Stomach (tissue), 9 donors: ENCODE measurements around the gene MCF2L. TPM values are rescaled to one million over a fixed set of nuclear protein-coding genes. Genes with fewer than 3 reads are reported as not detected.
"Not testable (repeated sequence)": the region's sequence is repeated elsewhere in the genome, so short reads cannot be mapped to it uniquely, and the experiment has no call there.

ENCODE experiments used
- DNase-seq, 2 donors: peaks; one replicate each; pipeline versions ENCODE4 v3.0.0 to v3.0.0-alpha.2; 2013 to 2019
- H3K27ac ChIP-seq, 5 donors: fragments of 200-600 bp in 4 of 5; sonication (generic) in 4 of 5; one replicate each; pipeline ENCODE4 v1.5.1; 2013 to 2019; ENCODE audit warnings: mild to moderate bottlenecking in 1 of 5, moderate library complexity in 1 of 5
- H3K27me3 ChIP-seq, 3 donors: fragments of 200-600 bp; sonication (generic); one replicate each; pipeline ENCODE4 v1.5.1; 2017 to 2019; ENCODE audit warnings: mixed run types in 1 of 3
- H3K36me3 ChIP-seq, 4 donors: fragments of 200-600 bp; sonication (generic); 1 replicate in 3 of 4; 2 replicates in 1 of 4; pipeline ENCODE4 v1.5.1; 2016 to 2019
- H3K4me1 ChIP-seq, 4 donors: fragments of 200-600 bp; sonication (generic); one replicate each; pipeline ENCODE4 v1.5.1; 2016 to 2019
- H3K4me3 ChIP-seq, 4 donors: fragments of 200-600 bp; sonication (generic) in 3 of 4; one replicate each; pipeline ENCODE4 v1.5.1; 2016 to 2019; ENCODE audit warnings: mild to moderate bottlenecking in 1 of 4
- H3K9me3 ChIP-seq, 4 donors: fragments of 200-600 bp; sonication (generic); one replicate each; pipeline ENCODE4 v1.5.1; 2016 to 2019
- EP300 ChIP-seq: sonication (generic); formaldehyde crosslinking; IDR thresholded peaks from one replicate; pipeline ENCODE4 v1.6.1; 2017; ENCODE audit warnings: antibody characterized with exemption
- POLR2A ChIP-seq, 4 donors: fragments of 450-650 bp; IDR thresholded peaks; one replicate each; pipeline ENCODE4 v1.6.1; 2016; ENCODE audit warnings: antibody characterized with exemption in 4 of 4, control low read depth in 2 of 4, mild to moderate bottlenecking in 1 of 4, moderate library complexity in 1 of 4
- POLR2AphosphoS5 ChIP-seq, 3 donors: sonication (generic); formaldehyde crosslinking; IDR thresholded peaks; one replicate each; pipeline ENCODE4 v1.6.1; 2016; ENCODE audit warnings: antibody characterized with exemption in 3 of 3
- WGBS, 5 donors: extraction: QIAGEN DNeasy Blood & Tissue Kit in 3 of 5; methylation state at CpG; one replicate each; pipeline versions ENCODE4 v1.1.5 to v1.1.7; 2013 to 2018; 5-methylcytosine and 5-hydroxymethylcytosine counted together
- intact Hi-C: fragments of 100-400 bp; cut with DNase I; formaldehyde crosslinking; loops from one replicate; pipeline ENCODE4 v1.15.1; 2023; ENCODE audit warnings: low total_unique reads
- polyA plus RNA-seq, 3 donors: library from polyadenylated mRNA; stranded (reverse); fragments of 200-250 nt; gene quantifications; one replicate each; pipeline ENCODE4 v1.2.3, GENCODE V29; 2013
- total RNA-seq, 5 donors: library from RNA; depleted of rRNA; stranded (reverse); fragments of >200 nt; gene quantifications; one replicate each; pipeline versions ENCODE4 v1.1.0 to v1.2.3, GENCODE V29; 2014 to 2016
- TF ChIP-seq, protein P1 (sequence below), 7 experiments: fragments of 450-650 bp in 4 of 7; fragments of 200-600 bp in 3 of 7; sonication (generic) in 3 of 7; IDR thresholded peaks; one replicate each; pipeline ENCODE4 v1.5.1; 2016 to 2019; ENCODE audit warnings: antibody characterized with exemption in 7 of 7, control low read depth in 2 of 7, mild to moderate bottlenecking in 1 of 7
- donor health status: healthy with polysubstance abuse.
- donor health status: Bipolar disorder and iron deficiency.
- donor health status: healthy.

Gene MCF2L
- total and polyA plus RNA-seq, 8 donors: 10.8 to 363 (median 39.4) TPM

DNA sequence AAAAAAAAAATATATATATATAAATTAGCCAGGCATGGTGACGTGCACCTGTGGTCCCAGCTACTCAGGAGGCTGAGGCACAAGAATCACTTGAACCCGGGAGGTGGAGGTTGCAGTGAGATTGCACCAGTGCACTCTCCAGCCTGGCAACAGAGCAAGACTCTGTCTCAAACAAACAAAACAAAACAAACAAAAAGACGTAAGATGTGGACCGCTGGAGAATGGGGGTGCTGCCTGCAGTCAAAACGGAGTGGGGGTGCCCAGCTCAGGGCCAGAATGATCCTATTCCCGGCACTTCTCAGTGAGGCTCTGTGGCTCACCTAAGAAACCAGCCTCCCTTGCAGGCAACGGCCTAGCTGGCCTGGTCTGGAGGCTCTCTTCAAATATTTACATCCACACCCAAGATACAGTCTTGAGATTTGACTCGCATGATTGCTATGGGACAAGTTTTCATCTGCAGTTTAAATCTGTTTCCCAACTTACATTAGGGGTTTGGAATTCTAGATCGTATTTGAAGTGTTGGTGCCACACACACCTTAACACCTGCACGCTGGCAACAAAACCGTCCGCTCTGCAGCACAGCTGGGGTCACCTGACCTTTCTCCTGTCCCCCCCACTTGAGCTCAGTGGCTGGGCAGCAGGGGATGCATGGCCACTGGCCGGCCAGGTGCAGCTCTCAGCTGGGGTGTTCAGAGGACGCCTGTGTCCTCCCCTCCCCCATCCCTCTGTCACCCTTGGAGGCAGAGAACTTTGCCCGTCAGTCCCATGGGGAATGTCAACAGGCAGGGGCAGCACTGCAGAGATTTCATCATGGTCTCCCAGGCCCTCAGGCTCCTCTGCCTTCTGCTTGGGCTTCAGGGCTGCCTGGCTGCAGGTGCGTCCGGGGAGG lies 136.3 kb downstream of the MCF2L start, which contains the start of gene F7:
TSS of gene F7 (plus strand) at position 760 of the 889 bp plus-strand sequence. CDS start at position 811, 51 bp downstream.
- DNase-seq: peak in 1 of 2 donors; percentile 75
- intact Hi-C loops: no loop called here
- Histone ChIP-seq H3K36me3 (no peaks in the 10 kb centered on the region), H3K27ac (no peak within 1 kb of the TSS), H3K27me3 (peaks cover 10 to 40% (median 12%) of the 10 kb centered on the region in 3 donors), H3K4me3 (no peak within 1 kb of the TSS), H3K9me3 (no peaks in the 10 kb centered on the region), H3K4me1 (peaks cover 9 to 21% (median 16%) of the 10 kb centered on the region in 4 donors)
- WGBS, 5 donors: 25 to 43% (median 35%) methylated on average over 16 to 17 of the region's 17 CpGs
- TF ChIP-seq EP300 (no peak), POLR2A (IDR thresholded peaks at IDR 0.05) (no peak), POLR2AphosphoS5 (IDR thresholded peaks at IDR 0.05) (no peak)
- TF ChIP-seq, protein P1, sequence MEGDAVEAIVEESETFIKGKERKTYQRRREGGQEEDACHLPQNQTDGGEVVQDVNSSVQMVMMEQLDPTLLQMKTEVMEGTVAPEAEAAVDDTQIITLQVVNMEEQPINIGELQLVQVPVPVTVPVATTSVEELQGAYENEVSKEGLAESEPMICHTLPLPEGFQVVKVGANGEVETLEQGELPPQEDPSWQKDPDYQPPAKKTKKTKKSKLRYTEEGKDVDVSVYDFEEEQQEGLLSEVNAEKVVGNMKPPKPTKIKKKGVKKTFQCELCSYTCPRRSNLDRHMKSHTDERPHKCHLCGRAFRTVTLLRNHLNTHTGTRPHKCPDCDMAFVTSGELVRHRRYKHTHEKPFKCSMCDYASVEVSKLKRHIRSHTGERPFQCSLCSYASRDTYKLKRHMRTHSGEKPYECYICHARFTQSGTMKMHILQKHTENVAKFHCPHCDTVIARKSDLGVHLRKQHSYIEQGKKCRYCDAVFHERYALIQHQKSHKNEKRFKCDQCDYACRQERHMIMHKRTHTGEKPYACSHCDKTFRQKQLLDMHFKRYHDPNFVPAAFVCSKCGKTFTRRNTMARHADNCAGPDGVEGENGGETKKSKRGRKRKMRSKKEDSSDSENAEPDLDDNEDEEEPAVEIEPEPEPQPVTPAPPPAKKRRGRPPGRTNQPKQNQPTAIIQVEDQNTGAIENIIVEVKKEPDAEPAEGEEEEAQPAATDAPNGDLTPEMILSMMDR (IDR thresholded peaks at IDR 0.05): no peak

DNA sequence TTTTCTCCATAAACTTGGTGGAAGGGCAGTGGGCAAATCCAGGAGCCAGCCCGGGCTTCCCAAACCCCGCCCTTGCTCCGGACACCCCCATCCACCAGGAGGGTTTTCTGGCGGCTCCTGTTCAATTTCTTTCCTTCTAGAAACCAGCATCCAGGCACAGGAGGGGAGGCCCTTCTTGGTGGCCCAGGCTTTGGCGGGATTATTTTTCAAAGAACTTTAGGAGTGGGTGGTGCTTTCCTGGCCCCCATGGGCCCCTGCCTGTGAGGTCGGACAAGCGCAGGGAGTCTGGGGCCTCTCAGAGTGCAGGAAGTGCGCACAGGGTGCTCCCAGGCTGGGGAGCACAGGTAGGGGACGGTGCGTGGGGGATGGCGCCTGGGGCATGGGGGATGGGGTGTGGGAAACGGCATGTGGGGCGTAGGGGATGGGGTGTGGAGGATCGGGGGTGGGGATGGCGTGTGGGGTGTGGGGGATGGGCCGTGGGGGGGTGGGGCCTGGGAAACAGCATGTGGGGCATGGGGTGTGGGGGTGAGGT lies 137.0 kb downstream of the MCF2L start:
- Histone ChIP-seq H3K27ac (no peak overlapping the region), H3K4me3 (no peak overlapping the region), H3K27me3 (peaks cover 16 to 47% (median 19%) of the 10 kb centered on the region in 3 donors), H3K9me3 (no peaks in the 10 kb centered on the region), H3K36me3 (no peaks in the 10 kb centered on the region), H3K4me1 (peaks cover 14 to 29% (median 23%) of the 10 kb centered on the region in 4 donors)
- TF ChIP-seq, protein P1 (IDR thresholded peaks at IDR 0.05): no peak
- TF ChIP-seq POLR2AphosphoS5 (IDR thresholded peaks at IDR 0.05) (no peak), EP300 (no peak), POLR2A (IDR thresholded peaks at IDR 0.05) (no peak)
- intact Hi-C loops: no loop called here
- peak in 1 of 2 donors; percentile 34 for DNase-seq
- 32 to 47% (median 36%) methylated on average over 8 to 16 of the region's 16 CpGs for WGBS, 5 donors

DNA sequence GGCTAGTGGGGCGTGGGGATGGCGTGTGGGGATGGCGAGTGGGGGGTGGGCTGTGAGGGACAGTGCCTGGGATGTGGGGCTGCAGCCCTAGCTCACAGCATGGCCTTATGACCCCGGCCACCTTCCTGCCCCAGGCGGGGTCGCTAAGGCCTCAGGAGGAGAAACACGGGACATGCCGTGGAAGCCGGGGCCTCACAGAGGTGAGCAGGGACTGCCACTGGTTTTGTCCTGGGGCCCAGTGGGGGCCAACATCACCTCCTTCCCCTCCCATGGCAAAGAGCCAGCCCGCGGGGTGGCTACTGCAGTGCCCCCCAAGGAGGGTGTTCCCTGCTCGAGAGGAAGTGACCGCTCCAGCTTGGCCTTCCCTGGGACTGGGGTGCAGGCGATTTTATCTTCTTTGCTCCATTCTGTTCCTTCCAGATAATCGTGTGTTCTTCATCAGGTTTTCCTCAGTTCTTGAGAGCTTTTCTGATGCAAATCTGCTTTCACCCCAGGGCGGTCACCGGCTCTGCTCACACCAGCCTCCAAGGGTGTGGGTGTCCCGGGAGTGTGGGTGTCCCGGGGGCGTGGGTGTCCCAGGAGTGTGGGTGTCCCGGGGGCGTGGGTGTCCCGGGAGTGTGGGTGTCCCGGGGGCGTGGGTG lies 137.8 kb downstream of the MCF2L start:
- no peak overlapping the region for H3K27ac ChIP-seq
- TF ChIP-seq, protein P1 (IDR thresholded peaks at IDR 0.05): no peak
- TF ChIP-seq POLR2A (IDR thresholded peaks at IDR 0.05) (no peak), EP300 (no peak), POLR2AphosphoS5 (IDR thresholded peaks at IDR 0.05) (no peak)
- no peak for DNase-seq
- H3K36me3 ChIP-seq: no peaks in the 10 kb centered on the region
- H3K9me3 ChIP-seq: no peaks in the 10 kb centered on the region
- intact Hi-C loops: no loop called here
- no peak overlapping the region for H3K4me3 ChIP-seq
- WGBS, 5 donors: 68 to 82% (median 72%) methylated on average over 17 to 25 of the region's 25 CpGs
- peaks cover 16 to 52% (median 20%) of the 10 kb centered on the region in 3 donors for H3K27me3 ChIP-seq
- peaks cover 14 to 30% (median 24%) of the 10 kb centered on the region in 4 donors for H3K4me1 ChIP-seq

DNA sequence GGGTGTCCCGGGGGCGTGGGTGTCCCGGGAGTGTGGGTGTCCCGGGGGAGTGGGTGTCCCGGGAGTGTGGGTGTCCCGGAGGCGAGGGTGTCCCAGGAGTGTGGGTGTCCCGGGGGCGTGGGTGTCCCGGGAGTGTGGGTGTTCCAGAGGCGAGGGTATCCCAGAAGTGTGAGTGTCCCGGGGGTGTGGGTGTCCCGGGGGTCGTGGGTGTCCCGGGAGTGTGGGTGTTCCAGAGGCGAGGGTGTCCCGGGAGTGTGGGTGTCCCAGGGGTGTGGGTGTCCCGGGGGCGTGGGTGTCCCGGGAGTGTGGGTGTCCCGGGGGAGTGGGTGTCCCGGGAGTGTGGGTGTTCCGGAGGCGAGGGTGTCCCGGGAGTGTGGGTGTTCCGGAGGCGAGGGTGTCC lies 139.5 kb downstream of the MCF2L start:
- H3K27ac ChIP-seq, H3K9me3 ChIP-seq, H3K36me3 ChIP-seq, DNase-seq, intact Hi-C loops, H3K4me3 ChIP-seq: not testable (repeated sequence)
- H3K27me3 ChIP-seq: peaks cover 16 to 51% (median 20%) of the 10 kb centered on the region in 3 donors
- H3K4me1 ChIP-seq: peaks cover 14 to 30% (median 24%) of the 10 kb centered on the region in 4 donors
- 94 to 98% (median 98%) methylated on average over 8 to 27 of the region's 27 CpGs for WGBS, 5 donors
